Thymus (tissue), 2 donors: ENCODE data around the gene RBM15B. TPM values are rescaled to one million over a fixed set of nuclear protein-coding genes. Genes with fewer than 3 reads are reported as not detected.

Source experiments
- polyA plus RNA-seq: library from polyadenylated mRNA; stranded (reverse); fragments of 200-250 nt; gene quantifications from one replicate; pipeline ENCODE4 v1.2.3, GENCODE V29; 2013
- total RNA-seq: library from RNA; stranded (reverse); fragments of 120-200 nt; gene quantifications from one replicate; pipeline ENCODE4 v1.2.4, GENCODE V29; 2013
- donor health status: healthy.

RBM15B gene
- total and polyA plus RNA-seq, 2 donors: 13.0 to 17.7 TPM

Other genes with a start within 250 kb of the RBM15B start
- 84.5 TPM for gene MANF, start 6.0 kb upstream of the RBM15B start, total RNA-seq
- 60.7 TPM for gene MANF, start 6.0 kb upstream of the RBM15B start, polyA plus RNA-seq
- 16.7 TPM for gene DCAF1, start 108.7 kb downstream of the RBM15B start, total RNA-seq
- 11.0 TPM for gene DCAF1, start 108.7 kb downstream of the RBM15B start, polyA plus RNA-seq
- 8.8 TPM for gene RAD54L2, start 147.4 kb downstream of the RBM15B start, total RNA-seq
- 3.8 TPM for gene RAD54L2, start 147.4 kb downstream of the RBM15B start, polyA plus RNA-seq